ENCODE measurements around the gene CAVIN2.

The CAVIN2 gene, protein sequence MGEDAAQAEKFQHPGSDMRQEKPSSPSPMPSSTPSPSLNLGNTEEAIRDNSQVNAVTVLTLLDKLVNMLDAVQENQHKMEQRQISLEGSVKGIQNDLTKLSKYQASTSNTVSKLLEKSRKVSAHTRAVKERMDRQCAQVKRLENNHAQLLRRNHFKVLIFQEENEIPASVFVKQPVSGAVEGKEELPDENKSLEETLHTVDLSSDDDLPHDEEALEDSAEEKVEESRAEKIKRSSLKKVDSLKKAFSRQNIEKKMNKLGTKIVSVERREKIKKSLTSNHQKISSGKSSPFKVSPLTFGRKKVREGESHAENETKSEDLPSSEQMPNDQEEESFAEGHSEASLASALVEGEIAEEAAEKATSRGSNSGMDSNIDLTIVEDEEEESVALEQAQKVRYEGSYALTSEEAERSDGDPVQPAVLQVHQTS

DNA sequence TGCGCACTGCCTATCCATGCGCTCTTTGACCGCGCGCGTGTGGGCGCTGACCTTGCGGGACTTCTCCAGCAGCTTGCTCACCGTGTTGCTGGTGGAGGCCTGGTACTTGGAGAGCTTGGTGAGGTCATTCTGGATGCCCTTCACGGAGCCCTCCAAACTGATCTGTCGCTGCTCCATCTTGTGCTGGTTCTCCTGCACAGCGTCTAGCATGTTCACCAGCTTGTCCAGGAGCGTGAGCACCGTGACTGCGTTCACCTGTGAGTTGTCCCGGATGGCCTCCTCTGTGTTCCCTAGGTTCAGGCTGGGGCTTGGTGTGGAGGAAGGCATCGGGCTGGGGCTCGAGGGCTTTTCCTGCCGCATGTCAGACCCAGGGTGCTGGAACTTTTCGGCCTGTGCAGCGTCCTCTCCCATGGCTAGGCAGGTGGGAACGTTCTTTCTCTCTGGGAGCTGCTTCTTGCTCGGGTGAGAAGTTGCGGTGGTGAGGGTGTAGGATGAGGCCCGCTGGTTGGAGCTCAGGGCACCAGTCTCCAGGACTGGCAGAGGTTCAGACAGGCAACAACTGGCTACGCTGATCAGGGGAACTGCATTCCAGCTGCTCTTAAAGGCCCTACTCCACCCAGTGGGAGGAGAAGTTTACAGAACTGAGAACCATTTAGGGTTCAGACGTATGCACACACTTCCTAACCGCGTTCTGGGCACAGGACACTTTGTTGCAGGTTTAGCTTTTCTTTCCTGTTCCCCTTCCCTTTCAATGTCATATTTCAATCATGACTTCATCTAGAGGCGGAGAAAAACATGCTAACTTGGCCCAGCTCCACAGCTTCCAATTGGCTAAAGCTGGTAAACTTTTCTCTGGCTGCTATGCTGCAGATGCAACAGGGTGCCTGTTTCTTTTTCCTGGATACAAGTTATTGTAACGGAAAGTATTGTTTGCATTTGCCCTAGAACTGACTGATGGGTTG lies at the start of gene CAVIN2:
Gene CAVIN2 (minus strand): TSS at position 574 of the 962 bp plus-strand sequence. CDS start 163 bp downstream, at position 411.
- peak; percentile 71 for DNase-seq (ENCODE audit: low spot score)

DNA sequence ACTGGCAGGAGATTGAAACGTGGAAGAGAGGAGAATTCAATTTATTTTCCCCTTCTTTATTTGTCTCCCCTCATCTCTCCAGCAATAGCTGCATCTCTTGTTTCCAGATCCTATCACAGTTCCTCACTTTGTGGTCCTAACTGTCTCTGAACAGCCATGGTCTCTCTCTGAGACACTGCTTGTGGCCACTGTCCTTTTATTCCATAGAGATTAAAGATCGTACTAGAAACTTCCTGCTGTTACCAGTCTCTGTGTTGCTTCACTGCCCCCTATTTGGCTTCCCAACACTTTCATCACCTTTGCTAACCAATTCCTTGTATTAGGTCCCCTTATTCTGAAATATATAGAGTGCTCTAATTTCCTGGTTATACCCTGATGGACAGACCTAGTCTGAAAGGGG lies 48.9 kb upstream of the CAVIN2 start:
- DNase-seq (ENCODE audit: low spot score) = no peak

DNA sequence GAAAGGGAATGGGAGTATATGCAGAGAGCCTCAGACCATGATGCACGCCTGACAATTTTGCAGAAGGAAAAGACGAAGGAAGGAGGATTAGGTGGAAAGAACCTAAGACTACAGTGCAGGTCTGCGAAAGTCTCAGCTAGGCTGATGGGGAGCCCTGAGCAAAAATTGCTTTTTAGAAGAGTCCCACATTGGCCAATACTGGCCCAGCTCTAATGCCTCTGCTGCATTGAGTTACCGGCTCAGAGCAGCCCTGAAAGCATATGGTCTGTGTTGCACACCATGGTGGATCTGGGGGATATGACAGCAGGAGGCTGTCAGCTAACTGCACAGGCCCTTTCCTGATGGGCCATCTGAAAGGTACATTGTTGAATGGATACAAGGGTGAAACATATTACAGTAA lies 48.3 kb upstream of the CAVIN2 start:
- DNase-seq (ENCODE audit: low spot score) = no peak

DNA sequence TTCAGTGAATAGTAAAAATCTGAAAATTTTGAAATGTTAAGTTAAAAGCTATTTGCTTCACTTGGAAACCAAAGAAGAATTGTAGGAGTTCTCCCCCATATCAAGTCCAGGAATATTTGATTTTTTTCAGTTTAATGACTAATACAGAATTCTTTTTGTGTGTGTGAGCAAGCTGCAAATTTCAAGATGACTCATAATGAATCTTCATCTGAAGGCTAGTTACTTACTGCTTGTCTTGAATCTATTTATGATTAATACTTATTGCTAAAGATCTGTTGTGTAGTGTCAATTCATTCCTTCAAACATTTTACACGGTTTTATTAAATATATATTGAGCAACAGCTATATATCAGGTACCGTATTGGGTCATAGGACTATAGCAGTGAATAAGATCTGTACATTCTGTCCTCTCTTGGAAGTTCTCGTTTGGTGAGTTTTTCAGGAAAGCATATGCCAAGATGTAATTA lies 47.8 kb upstream of the CAVIN2 start:
- peak; percentile 69 for DNase-seq (ENCODE audit: low spot score)

DNA sequence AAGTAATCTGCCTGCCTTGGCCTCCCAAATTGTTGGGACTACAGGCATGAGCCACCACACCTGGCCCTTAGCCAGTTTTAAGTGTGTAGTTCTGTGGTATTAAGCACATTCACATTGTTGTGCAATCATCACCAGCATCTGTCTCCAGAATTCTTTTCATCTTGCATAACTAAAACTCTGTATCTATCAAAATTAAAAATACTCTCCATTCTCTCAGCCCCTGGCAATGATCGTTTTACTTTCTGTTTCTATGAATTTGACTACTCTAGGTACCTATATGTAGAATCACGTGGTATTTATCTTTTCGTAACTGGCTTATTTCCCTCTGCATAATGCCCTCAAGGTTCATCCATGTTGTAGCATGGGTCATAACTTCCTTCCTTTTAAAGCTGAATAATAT lies 45.5 kb upstream of the CAVIN2 start:
- DNase-seq (ENCODE audit: low spot score) = peak; percentile 13

DNA sequence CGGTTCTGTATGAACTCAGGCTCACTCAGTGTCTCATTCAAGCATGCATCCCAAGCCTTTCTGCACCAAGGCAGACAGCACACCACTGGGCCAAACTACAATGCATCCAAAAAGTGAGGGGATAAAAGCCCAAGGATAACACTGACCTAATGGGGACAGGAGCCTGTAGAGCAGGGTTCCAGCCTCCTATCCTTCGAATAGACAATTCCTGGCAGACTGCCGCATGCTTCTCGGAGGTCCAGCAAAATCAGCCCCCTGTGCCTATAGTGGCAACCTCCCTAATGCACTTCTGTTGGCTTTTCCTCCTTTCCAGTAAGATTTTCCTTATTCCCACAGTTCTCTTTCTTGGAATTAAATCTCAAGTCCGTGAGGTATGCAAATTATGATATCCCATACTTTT lies 44.8 kb upstream of the CAVIN2 start:
- no peak for DNase-seq (ENCODE audit: low spot score)

DNA sequence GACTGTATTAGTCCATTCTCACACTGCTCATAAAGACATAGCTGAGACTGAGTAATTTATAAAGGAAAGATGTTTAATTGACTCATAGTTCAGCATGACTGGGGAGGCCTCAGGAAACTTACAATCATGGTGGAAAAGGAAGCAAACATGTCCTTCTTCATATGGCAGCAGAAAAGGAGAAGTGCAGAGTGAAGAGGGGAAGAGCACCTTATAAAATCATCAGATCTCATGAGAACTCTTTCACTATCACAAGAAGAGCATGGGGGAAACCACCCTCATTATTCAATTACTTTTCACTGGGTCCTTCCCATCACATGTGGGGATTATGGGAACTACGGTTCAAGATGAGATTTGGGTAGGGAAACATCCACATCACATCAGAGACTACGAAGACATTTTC lies 43.0 kb upstream of the CAVIN2 start:
- no peak for DNase-seq (ENCODE audit: low spot score)

DNA sequence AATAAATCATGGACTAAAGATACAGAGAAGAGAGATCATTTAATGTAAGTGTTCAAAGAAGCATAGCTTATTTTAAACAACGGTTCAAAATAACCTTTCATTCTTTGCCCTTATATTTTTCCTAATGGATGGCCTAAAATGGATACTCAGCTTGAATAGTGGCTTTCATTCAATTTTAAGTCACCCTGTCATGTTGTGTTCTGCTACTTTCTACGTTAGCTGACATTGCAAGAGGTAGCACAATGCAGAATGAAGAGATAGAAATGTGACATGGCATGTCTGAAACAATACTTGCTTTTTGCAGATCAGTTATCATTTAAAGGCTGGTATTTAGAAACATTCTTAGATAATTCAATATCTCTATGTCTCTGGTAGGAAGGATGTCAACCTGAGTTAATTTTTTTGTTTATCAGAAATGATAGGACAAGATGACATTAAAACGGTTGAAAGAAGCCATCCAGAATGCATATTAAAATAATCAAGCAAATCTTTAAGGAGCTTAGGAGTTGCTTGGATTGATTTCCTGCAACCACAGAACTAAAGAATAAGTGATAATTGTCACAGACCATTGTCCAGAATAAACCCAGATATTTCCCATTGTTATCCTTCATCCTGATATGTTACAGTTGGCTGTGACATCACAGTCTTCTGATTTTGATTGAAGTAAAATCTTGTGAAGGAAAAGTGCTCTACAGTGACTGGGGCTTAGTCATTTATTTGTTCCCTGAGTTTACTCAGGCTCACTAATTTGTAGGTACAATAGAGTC lies 41.7 kb upstream of the CAVIN2 start:
- DNase-seq (ENCODE audit: low spot score) = no peak

DNA sequence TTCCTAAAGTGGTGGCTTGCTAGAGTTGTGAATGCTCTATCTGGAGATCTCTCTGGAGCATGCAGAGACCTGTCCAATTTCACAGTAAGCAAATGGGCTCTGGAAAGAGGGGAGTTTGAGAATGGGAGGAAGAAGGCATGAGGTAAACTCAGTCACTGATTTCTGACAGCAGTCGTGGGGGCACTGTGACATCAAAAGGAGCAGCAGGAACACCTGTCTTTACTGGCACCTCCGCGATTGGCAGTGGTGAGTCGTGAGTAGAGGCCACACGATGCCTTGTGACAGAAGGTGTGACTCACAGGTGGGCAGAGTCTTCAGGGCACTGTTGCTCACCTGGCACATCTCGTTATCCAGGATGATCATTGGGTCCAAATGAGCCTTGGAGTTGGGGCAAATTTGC lies 38.8 kb upstream of the CAVIN2 start:
- DNase-seq (ENCODE audit: low spot score) = no peak

DNA sequence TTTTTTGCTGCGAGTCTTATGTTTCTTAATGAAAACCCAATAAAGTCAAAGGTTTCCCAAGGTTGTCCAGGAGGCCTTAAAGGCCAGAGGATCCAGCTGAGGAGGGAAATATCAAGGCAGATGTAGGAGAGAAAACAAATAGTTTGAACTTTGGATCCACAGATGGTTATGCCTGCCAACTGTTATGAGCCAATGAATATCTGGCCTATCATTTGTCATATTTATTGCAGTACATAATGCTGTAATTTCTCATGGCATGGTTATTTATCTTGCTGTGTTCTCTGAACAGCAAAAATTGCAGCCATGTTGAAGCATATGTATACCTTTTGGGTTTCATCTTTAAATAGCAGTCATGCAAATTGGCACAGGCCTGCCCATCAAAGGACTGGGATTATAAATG lies 38.2 kb upstream of the CAVIN2 start:
- no peak for DNase-seq (ENCODE audit: low spot score)

DNA sequence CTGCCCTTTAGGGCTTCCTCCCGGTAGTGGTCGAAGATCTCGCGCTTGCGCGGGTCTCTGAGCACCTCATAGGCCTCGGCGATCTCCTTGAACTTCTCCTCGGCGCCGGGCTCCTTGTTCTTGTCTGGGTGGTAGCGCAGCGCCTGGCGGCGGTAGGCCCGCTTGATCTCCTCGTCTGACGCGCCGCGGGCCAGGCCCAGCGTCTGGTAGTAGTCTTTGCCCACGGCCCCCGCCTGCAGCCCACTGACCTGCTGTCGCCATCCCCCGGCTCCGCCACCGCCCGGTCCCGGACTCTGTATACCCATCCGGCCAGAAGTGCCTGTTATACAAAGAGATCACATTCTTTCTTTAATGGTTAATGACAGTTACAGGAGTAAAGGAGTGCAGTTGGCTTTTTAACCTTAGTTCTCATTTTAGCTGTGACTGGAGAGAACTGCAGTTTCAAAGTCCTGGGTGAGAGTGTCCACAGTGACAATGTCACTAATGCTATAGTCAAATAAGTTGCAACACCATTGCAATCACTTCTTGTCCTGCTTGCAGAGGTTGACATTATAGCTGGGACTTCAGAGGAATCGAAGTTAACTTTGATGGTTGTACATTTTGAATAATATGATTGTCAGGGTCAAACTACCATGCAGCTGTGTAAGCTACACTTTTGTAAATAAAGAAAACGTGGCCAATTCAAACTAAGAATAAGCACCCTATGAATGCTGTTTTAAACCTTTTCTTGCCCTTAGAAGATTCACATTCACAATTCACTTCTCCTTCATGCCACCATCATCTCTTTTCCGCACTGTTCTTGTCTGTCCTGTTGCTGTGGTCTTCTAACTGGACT lies 35.3 kb upstream of the CAVIN2 start:
- DNase-seq (ENCODE audit: low spot score) = no peak

DNA sequence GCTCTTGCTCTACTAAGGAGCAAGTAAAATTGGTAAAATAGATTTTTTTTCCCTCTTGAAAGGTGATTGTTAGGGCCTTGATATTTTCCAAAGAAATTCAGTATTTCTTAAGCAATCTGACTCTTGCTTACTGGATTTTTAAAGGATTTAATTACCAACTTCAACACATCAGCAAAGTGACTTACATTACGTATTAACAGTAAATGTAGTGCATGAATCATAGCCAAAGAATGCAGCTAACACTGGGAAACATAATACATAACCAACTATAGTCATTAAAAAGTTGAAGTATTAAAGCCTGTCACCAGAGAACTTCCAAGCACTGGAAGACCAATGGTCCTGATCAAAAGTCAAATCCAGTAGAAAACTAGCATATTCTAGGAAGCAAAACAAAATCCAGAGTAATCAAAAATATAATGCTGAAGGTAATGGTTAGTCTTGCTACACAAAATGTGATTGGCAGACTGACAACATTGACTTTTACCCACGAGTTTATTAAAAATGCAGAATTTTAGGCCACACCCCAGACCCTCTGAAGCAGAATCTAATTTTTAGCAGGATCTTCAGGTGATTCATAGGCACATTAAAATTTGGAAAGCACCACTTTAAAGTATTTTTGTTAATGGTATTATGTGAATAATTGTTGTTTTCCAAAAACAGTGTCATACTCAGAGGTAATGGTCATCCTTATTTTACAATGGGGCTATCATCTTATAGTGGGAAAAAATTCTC lies 31.8 kb upstream of the CAVIN2 start:
- DNase-seq (ENCODE audit: low spot score) = peak; percentile 69

DNA sequence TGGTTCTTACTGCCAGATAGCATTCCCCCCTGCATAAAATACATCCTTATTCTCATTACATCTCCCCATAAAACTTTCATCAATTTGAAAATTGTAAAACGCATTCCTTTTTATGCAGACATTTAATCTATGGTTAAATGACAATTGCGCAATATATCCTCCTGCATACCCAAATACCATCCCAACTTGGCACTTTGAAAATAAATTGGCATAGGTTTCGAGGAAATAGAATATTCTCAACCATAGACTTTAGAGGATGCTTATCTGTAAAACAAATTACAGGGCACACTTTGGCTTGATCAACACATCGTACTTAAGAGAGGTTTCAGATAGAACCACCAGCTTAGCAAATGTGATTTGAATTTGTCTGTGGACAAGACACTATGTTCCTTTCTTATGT lies 31.0 kb upstream of the CAVIN2 start:
- DNase-seq (ENCODE audit: low spot score) = no peak

DNA sequence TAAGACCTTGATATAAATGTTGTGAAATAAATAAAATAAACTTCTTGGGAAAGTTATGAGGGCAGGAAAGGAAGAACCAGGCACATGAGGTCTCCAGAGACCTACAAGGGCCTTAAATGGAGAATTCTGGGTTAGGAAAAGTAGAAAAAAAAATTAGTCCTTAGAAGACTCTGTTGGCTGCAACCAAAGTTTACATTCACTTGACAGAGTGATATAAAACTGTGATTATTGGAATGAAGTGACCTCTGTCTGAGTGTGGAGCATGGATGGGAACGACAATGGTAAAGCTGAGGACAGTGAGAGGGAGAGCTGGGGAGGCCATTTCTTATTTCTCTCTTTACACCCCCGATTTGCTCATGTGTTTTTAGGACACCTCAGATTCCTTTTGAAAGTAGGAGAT lies 29.0 kb upstream of the CAVIN2 start:
- no peak for DNase-seq (ENCODE audit: low spot score)

DNA sequence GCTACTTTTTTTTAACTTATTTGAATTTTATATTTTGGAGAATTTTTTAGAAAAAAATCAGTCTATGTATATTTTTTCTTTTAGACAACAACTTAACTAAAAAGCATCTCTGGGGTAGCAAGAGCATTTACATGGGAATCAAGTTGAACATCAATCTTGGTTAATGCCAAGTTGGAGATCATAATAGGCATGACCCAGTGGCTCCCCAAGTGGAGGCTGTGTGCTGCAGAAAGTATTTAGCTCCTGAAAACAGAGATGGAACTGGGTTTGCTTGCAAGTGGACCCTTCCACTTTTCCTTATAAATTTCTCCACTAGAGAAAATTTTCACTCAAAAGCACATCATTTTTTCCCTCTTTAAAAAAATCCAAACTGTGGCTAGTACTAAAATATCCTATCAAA lies 23.9 kb upstream of the CAVIN2 start:
- no peak for DNase-seq (ENCODE audit: low spot score)

DNA sequence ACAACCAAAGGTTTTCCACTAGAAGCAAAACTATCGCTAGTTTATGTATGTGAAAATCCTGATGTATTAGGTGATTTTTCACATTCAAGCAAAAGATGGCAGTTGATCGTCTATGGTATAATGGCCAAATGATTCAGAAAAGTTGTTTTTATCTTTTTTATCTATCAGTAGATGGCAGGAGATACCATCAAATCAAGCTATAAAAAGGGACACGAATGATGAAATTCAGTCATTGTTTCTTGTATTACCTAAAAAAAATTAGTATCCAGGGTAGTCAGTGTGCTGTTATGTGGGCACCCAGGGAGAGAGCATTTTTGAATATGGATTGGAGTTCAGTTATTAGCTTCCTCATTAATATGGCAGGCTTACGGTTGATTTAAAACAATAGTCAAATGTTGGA lies 22.9 kb upstream of the CAVIN2 start:
- no peak for DNase-seq (ENCODE audit: low spot score)

DNA sequence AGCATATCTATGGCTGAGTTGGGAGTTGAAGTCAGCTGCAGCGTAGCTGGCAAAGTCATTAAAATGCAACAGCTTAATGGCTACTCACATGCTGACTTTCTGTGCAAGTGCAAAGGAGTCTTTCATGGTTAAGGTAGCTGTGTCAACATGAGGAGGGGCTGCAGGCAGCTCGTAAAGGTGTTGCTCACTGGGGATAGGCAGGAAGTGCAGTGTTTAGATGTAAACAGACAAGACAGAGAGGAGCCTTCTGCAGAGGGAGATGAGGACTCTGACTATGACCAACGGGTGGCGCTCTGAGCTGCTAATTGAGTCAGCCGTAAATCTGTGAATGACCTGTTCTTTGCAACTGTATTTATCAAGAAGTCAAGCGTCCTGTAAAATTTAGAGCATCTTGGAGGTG lies 22.3 kb upstream of the CAVIN2 start:
- DNase-seq (ENCODE audit: low spot score) = no peak

DNA sequence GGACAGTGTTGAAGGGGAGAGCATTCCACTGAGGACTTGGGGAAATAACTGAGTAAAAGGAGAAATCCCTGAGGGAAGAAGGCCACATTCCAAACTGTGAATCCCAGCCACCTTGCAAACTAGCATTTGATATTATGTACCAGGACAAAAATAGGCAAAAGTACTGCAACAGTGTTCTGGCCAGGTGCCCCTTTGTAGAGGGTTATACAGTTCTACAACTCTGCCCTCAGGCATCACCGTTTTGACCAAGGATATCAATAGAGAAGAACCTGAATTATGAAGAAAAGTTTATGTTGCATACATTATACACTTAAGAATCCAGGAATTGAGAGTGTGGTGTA lies 20.6 kb upstream of the CAVIN2 start:
- no peak for DNase-seq (ENCODE audit: low spot score)

DNA sequence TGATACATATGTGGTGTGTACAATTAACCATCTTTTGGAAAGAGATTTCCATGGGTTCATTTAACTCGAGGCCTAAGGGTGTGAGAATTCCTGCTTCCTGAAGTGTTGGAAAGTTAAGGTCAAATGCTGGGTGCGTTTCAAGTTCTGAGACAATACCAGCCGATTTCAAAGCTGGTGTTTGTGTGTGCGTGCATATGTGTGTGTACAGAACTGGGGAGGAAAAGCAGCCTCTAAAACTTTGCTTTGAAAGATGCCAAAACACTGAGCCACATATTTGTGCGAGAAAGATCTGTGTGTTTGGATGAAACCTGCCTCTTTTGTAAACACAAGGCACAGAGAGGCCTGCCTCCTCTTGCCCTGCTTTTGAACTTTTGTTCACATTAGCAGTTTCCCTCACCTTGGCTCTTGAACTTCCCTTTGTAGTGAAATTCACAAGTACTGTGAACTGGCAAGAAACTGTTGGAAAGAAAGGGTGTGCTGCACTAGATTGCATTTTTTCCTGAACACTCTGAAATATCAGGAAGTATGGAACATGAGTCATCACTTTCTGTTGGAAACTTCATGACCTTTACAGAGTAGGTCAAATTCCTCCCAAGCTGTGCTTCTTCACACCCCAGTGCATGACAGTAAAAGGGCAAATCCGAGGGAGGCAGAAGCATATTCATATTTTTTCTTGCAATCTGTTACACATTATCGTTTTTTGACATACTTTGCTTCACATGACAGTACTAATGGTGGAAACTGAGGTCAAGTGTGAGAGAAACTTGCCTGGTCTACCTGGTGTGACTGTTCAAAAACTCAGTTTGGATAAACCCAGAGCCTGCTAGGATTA lies 20.0 kb upstream of the CAVIN2 start:
- peak; percentile 86 for DNase-seq (ENCODE audit: low spot score)

DNA sequence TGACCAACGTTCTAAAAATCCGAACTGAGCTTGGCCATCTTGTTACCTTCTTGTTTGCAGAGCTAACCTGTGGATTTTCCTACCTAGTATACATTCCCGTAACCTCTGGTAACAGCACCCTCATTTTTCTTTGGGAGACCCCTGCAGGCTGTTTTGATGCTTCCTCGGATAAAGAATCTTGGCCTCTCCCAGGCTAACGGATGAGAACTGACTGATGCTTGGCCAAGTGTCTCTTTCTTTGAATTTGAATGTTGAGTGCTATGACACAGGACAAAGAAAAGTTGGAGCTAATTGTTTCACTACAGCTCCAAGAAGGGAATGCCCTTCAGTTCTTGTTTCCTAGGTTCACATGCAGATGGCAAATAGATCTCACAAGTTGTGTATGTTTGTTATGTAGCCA lies 19.3 kb upstream of the CAVIN2 start:
- DNase-seq (ENCODE audit: low spot score) = no peak
